NK-92 treated with Interleukin-12 subunit alpha and Interleukin-12 subunit beta, amount 100 ng/mL, for 24 hours (cell line): ENCODE measurements around the gene PRPF8.
"Not testable (repeated sequence)": the region's sequence is repeated elsewhere in the genome, so short reads cannot be mapped to it uniquely, and the experiment has no call there.

Source experiments
- DNase-seq: peaks from one replicate; lab custom pipeline; 2025; lab: John Stamatoyannopoulos, UW

Gene PRPF8

DNA sequence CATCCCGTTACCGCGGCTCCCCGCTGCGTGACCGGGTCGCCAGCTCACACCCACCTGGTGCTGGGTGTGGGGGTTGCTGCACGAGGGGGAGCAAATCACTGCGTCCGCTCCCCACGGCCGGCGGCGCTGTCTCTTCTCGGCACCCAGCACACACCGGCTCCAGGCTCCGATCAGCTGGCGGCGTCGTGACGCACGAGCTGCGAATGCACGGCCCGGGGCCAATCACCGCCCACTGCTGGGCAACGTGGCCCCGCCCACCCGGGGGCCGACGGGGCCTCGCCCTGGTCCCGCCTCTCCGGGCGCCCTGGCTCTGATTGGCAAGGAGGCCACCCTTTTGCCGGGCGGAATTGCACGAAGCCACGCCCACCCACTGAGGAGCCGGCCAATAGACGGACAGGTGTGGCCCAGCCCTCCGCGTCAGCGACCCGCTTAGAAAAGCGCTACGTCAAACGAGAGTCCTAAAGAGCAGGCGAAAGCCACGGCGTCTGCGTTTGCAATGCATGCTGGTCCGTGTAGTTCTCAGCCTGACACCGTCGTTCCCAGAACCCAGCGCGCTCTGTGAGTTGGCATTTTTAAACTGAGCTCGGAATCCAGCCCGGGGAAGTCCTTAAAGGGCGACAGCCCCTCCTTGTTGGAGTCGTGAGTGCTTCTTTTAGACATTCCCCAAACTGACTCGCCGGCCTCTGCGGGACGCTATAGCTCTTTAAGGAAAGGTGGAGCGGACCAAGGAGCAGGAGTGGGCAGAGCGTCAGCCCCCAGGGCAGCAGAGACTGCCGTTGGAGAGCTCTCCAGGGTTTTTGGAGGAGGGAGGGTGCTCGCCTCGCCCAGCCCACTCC is 31.6 kb upstream of the PRPF8 start:
- DNase-seq, result peak; percentile 96

DNA sequence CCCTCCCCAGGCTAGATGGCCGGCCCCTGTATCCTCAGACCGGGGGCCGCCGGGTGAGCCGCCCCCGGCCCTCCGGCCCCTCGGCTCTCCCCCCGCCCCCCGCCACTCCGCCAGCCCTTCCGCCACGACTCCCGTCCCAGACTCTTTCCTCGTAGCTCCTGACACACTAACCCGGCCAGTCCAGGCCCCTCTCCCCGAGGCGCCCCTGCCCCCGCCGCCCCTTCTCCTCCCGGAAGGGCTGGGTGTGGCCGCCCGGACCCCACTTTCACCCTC is 31.1 kb upstream of the PRPF8 start:
- DNase-seq, result no peak

DNA sequence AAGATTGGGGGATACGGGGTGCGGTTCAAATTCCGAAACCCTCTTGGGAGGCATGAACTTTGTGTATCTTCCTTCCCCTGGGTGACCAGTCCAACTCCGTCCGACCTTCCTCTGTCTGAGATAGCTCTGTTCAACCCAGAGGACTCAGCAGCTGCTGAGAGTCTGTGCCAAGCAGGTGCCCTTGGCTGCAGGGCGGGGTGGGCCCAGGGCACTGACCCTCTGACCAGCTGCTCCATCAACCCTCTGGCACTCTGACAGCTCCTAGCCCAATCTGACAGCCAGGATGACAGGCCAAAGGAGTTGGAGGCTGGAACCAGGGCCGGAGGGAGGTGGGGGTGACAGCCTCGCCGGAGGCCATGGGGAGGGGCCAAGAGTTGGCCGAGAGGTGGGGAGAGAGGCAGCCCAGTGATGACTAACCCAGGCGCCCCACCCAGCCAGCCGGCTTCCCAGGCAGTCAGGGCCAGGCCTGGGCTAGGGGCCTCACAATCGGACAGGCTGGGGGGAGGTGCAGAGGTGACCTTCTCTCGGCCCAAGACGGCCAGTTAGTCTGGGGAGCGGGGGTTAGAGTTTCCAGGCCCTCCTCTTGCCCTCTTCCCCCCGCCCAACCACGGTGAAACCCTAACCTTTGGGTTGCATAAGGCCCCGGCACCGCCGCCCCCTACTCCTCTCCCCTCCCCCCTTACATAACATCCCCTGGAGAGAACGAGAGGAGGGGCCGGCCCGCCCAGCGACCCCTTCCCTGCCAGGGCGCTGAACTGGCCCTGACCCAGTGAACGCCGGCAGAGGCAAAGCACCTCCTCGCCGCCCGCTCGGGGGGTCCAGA is 30.5 kb upstream of the PRPF8 start:
- no peak for DNase-seq

DNA sequence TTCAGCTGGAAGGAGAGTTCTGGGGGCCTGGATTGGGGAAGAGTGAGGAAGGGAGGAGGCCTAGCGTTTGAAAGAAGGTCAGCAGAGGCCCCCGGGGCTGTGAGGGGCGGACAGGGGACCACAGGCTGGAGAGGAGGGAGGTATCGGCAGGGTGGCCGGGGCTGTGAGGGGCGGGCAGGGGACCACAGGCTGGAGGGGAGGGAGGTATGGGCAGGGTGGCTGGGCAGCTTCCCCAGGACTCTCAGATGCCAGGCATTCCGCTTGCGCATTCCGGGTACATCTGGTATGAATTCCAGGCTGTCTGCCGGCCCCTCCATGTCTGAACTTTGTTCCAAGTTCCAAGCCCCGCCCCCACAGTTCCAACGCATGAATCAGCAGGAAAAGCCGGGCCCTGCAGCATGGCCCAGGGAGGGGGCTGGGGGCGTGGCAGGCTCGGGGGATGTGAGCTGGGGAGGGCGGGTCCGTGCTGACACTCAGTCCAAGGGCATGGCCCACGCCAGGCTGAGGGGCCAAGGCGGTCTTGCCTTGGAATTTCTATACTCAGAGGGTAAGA is 29.8 kb upstream of the PRPF8 start:
- no peak for DNase-seq

DNA sequence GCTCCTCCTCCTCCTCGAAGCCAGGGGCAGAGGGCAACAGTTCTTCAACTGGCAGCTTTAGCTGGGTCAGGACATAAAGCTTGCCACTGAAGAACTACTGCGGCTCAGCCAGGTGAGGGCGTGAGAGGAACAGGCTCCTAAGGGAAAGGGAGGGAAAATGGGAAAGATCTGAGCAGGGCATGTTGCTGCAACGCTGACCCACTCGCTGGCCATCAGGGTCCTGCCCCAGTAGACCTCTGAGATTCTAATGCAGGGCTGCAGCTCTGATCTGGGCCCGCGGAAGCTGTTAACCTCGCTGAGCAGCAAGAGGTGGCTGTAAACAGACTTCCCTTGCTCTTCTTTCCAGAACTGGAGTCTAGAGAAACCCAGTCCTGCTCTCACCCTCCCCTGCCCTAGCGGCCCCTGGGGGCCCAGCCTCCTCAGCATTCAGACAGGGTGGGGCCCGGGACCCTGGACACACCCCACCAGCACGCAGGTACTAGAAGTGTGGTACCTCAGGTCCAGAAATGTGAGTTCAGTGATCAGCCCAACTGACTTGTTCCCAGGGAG is 29.3 kb upstream of the PRPF8 start:
- DNase-seq, result no peak

DNA sequence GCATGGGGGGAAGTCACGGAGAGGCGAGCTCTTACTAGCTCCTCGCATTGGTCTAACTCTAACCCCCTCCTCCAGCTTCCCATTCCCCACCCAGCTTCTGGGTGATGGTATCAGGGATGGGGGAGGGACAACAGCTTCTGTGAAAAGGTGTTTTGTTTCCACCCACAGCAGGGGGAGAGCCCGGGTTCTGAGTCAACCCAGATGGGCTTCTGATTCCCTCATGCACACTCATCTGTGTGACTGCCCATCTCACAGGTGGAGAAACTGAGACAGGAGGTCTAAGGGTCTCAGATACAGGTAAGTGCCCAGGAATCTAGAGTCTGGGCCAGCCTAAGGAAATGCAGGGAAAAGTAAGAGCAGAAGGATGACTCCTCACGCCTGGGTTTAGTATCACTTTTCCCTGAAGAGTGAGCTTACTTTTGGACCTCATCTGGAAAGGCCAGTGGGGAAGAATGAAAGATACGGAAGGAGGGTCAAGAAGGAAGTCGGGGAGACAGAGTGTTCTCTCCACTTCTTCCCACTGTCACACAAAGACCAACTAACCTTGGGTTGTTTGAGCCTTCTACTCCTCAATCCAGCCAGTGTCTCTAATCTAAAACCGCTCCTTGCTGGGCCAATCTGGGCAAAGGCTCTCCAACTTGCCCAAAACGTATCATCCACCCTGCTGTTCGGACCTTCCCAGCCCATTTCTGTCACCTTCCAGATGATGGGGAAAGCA is 28.7 kb upstream of the PRPF8 start:
- no peak for DNase-seq

DNA sequence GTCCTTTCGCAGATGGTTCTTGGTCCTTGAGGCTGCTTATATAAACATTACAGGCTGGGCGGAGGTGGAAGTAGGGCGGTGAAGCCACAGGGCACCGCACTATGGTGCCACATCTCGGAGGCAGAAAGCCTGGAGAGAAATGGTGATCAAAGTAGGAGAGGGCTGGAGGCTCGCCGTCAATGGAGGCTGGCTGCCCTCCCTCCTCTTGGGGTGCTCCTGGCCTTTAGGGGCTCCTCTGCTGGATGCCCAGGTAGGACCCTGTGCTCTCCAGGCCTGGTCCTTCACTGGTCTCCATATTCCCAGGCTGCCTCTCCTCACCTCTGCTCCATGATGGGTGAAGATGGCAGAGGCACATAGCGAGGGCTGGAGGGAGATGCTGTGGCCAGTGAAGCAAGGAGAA is 27.6 kb upstream of the PRPF8 start:
- no peak for DNase-seq

DNA sequence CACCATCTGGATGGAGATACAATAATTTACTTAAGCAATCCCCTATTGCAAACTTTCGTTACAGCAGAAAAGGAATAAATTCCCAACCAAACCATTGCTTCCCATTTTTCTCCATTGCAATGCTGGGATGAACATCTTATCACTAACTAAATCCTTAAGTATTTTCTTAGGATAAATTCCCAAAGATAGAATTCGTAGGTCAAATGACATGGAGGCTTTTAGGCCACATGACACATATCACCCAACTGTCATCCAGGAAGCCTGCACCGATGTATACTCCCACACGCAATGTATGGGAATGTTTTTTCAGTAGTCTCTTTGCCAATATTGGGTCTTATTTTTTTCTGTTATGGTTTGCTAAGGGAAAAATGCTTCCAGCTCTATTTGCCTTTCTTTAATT is 27.1 kb upstream of the PRPF8 start:
- DNase-seq, result no peak

DNA sequence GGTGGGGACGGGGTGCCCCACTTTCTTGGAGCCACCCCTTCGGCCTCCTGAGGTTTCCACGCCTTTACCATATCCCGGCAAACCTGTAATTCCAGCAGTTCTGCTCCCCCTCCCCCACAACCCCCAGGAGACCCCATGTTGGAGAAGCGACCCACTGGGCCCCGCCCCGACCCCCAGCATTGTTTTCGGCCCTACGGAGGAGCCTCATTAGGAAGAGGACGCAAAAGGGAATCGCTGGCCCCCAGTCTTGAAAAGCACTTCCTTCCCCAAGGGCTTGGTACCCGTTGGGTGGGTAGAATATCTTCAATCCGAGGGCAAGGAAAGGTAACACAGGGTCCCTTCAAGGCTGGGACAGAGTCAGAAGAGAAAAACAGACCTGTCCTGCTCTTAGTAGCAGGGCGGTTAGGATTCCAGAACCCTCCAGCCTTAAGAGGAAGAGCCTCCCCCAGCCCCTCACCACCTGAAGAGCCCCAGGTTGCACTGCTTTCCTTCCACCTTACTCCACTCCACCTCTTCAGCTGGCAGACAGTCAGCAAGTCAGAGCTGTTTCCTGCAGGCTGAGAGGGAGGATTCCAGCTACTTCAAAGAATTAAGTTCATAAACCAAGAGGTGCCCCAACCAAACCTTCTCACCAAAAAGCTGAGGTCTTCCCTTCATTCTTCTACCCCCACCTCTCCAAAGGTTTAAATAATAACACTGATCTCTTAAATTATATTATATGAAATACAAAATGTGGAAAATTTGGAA is 26.3 kb upstream of the PRPF8 start:
- DNase-seq, result no peak

DNA sequence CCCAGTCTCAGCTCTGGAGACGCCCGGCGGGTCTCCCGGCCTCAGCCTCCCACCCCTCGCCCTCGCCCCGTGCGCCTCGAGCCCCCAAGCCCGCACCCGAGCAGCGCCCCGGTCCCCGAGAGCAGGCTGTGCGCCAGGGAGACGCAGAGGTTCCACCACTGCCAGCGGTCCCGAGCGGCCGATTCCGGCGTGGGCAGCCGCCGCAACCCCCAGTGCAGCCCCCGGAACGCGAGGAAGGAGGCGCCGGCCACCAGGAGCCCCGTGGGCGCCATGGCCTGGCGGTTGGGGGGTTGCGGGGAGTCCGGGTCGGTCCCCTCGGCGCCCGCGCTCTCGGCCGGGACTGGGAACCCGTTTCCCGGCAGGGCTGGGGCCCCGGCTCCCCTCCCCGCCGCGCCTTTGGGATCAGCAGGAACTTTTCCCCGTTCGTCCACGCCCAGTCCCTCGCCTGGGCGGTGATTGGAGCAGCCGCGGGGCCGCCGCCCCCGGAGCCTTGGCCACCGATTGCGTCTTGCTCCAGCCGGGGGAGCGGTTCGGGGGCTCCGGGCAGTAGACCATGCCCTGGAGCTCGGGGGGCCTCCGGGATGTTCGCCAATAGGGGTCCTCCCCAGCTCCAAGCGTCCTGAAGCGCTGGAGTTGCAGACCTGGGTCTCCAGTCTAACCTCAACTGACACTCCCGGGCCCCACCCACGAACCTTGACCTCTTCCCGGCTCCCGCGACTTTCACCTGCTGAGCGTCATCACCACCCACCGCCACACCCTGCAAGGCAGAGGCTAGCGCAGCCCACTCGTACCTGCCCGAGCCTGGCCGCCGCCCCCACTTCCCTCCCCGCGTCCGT is 25.5 kb upstream of the PRPF8 start, which contains the start of gene TLCD2:
TLCD2 (minus strand) TSS at position 407 of the 836 bp plus-strand sequence; CDS start at position 272, 135 bp downstream.
- DNase-seq, result no peak

DNA sequence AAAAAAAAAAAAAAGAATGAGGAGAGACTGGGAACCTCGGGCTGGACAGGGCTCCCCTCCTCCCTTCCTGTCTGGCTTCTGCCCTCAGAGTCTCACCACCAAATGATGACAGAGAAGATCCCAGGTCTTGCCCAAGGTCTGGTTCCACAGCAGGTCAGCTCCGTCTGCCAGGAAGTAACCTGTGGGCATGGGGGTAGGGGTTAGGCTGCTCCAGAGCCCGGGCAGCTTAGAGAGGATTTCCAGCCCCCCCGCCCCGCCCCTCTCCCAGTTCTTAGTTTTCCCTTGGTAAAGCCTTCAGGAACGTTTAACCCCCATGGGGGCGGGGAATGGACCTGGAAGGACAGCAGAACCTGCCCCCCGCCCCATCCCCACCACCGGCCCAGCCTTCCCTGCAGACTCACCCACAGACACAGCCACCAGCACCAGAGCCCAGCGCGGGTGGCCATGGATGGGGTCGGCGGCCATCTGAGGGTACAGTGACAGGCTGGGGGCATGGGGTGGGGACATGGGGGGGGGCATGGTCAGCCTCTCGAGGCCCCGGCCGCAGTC is 24.8 kb upstream of the PRPF8 start:
- DNase-seq, result no peak

DNA sequence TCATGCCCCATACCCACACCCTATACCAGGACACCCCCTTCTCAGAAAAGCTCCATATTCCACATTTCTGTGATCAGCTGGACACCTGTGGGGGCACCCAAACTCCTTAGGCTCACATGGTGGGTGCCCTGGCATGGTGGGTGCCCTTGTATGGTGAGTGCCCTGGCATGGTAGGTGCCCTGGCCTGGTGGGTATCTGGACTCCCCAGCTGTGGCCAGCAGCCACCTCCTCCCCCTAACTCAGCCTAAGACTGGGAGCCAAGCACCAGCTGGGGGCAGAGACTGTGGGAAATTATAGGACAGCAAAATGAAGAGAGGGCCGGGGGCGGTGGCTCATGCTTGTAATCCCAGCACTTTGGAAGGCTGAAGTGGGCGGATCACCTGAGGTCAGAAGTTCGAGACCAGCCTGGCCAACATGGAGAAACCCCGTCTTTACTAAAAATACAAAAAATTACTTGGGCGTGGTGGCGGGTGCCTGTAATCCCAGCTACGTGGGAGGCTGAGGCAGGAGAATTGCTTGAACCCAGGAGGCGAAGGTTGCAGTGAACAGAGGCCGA is 24.2 kb upstream of the PRPF8 start:
- not testable (repeated sequence) for DNase-seq

DNA sequence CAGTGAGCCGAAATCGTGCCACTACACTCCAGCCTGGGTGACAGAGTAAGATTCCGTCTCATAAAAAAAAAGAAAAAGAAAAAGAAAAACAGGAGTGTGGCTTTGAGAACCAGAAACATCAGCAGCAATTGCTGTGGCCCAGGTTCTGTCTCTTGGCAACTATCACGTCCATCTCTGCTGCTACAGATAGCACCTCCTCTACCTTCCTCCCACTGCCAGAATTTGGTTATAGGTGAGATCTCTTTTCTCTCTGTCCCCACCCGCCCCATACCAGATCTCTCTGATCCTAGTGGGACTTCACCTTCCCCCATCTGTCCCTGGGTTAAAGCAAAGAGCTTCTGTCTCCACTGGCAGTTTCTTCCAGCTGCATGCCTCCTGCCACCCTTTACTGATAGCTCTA is 22.4 kb upstream of the PRPF8 start:
- DNase-seq, result no peak

DNA sequence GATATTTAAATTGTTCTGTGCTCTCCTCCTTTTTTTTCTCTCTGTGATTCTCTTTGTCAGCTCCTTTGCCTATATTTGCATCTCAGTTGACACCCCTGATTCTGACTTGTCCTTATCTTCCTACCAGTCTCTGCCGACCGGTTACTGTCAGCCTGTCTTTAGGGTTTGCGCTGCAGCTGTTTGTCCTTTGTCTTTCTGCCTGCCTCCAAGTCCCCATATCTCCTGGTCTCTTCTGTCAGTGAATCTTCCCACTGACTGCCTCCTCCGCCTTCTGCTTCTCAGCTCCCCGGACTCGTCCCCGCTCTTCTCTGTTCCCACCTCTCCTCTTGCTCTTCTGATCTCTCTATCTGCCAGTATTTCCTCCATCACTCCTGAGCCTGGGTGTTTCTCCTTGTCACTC is 20.3 kb upstream of the PRPF8 start:
- DNase-seq, result no peak

DNA sequence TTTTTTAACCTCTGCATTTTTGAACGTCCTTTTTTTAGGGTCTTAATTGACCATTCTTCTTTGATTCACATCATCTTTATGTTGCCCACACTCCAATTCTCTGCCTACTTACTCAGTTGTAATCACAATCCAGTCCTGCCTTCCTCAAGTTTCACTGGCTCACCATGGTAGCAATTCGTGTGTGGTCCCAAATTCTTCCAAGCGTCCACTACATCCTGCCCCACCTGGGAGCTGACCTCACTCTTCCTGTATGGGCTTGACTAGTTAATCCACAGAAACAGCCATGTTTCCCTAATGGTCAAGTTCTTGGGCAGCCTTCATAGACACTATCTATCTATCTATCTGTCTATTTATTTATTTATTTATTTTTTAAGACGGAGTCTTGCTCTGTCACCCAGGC is 18.4 kb upstream of the PRPF8 start:
- DNase-seq, result no peak

DNA sequence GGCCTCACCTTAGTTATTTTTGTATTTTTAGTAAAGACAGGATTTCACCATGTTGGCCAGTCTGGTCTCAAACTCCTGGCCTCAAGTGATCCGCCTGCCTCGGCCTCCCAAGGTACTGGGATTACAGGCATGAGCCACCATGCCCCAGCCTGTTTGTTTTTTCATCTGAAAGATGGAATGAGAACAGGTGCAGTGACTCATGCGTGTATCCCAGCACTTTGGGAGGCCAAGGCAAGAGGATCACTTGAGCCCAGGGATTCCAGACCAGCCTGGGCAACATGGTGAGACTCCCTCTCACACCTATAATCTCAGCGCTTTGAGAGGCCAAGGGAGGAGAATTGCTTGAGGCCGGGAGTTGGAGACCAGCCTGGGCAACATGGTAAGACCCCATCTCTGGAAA is 15.2 kb upstream of the PRPF8 start:
- not testable (repeated sequence) for DNase-seq

DNA sequence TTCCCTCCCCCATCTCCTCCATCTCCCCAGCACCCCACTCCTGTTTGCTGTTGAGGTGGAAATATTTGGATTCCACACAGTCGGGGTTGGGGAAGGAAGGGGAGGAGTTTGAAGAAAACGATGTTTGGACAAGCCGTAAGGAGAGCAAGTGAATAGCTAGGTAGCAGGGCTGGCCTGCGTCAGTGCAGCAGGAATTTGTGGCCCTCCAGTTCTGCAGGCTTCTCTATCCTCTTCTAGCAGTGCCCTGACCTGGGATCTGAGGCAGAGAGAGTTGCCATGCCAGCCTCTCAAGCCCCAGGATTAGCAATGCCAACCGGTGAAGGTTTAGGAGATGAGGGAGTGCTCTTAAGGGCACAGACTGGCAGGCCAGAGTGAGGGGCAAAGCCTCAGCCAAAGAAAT is 13.0 kb upstream of the PRPF8 start:
- no peak for DNase-seq

DNA sequence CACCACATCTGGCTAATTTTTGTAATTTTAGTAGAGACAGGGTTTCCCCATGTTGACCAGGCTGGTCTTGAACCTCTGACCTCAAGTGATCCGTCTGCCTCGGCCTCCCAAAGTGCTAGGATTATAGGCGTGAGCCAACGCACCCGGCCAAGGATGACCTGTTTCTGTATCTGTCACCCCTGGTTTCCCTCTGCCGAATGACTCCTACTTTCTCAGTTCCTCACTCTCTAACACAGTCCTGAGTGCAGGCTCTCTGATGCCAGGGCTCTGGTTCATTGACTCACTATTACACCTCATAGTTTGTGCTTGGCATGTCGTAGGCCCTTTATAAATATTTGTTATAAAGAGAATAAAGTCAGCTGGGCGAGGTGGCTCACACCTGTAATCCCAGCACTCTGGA is 10.7 kb upstream of the PRPF8 start:
- no peak for DNase-seq

DNA sequence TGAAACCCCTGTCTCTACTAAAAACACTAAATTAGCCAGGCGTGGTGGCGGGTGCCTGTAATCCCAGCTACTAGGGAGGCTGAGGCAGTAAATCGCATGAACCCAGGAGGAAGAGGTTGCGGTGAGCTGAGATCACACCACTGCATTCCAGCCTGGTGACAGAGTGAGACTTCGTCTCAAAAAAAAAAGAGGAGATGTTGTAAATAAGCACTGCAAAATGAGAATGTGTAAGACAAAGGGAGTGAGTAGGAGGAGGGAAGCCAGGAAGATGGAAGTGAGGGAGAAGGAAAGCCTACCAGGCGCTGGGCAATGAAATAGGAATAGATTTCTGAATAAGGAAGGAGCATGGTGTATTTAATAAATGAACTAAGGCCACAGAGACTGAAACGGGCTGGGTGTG is 8.7 kb upstream of the PRPF8 start:
- no peak for DNase-seq
